GM18508 (cell line): Measurements from ENCODE around the gene HSP90AB1.

Source experiments
- ATAC-seq: cut with Tn5 transposase; IDR thresholded peaks from one replicate; pipeline ENCODE4 v1.9.1; 2021; ENCODE audit warnings: moderate number of reproducible peaks; ENCODE audit not compliant: insufficient read depth, unreplicated experiment

Gene HSP90AB1

GRCh38 chr6:44246663-44247337 lies at the start of gene HSP90AB1:
Gene HSP90AB1 (plus strand): TSS chr6:44247101. CDS start chr6:44248630, 1,529 bp downstream.
- peak; percentile 73 for ATAC-seq

GRCh38 chr6:44198684-44199083 lies 48.2 kb upstream of the HSP90AB1 start:
- ATAC-seq, result no peak

GRCh38 chr6:44199883-44200282 lies 47.0 kb upstream of the HSP90AB1 start:
- no peak for ATAC-seq

- ATAC-seq, result no peak
Observed at GRCh38 chr6:44201200-44201599, 45.7 kb upstream of the HSP90AB1 start.

- no peak for ATAC-seq
Observed at GRCh38 chr6:44201638-44202303, 45.1 kb upstream of the HSP90AB1 start.

- no peak for ATAC-seq
Observed at GRCh38 chr6:44202332-44202971, 44.4 kb upstream of the HSP90AB1 start.

GRCh38 chr6:44202972-44203750 lies 43.7 kb upstream of the HSP90AB1 start:
- no peak for ATAC-seq

- no peak for ATAC-seq
Observed at GRCh38 chr6:44203955-44204354, 42.9 kb upstream of the HSP90AB1 start.

GRCh38 chr6:44207966-44208365 lies 38.9 kb upstream of the HSP90AB1 start:
- no peak for ATAC-seq

GRCh38 chr6:44211284-44211683 lies 35.6 kb upstream of the HSP90AB1 start:
- ATAC-seq, result no peak

GRCh38 chr6:44214307-44214706 lies 32.6 kb upstream of the HSP90AB1 start:
- no peak for ATAC-seq

GRCh38 chr6:44216677-44217331 lies 30.1 kb upstream of the HSP90AB1 start, which contains the start of gene MYMX:
Gene MYMX (plus strand): TSS chr6:44216926. CDS start chr6:44217472, 546 bp downstream.
- ATAC-seq, result no peak

GRCh38 chr6:44217332-44218143 lies 29.4 kb upstream of the HSP90AB1 start:
- ATAC-seq, result no peak

GRCh38 chr6:44219053-44219814 lies 27.7 kb upstream of the HSP90AB1 start:
- no peak for ATAC-seq

- ATAC-seq, result no peak
Observed at GRCh38 chr6:44219815-44220784, 26.8 kb upstream of the HSP90AB1 start.

GRCh38 chr6:44220913-44221290 lies 26.0 kb upstream of the HSP90AB1 start:
- ATAC-seq, result no peak

GRCh38 chr6:44221291-44221960 lies 25.5 kb upstream of the HSP90AB1 start:
- ATAC-seq, result no peak
